Measurements from ENCODE around the gene TBC1D5.

Gene TBC1D5

DNA sequence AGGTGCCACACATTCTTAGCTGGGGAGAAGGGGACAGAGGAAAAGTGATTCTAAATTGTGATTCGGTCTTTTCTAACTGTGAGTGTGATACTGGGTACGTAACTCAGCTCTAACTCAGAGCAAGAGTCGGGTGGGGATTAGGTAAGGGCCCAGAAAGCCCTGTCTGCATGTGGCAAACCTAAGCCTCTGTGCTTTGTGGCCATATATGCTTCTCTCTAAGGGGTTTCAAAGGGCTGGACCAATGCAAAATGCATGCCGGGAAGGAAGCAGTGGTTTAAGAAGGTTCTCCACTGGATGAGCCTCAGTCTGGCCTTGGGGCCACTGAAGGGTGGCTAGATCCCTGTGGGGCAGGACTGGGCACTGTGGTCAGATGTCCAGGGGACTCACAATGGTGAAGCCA is 581.8 kb downstream of the TBC1D5 start:
- Histone ChIP-seq H3K27me3 (ENCODE audit: insufficient read depth, low read length, poor library complexity, severe bottlenecking) (no peaks in the 10 kb centered on the region), H3K4me2 (ENCODE audit: low read depth, low read length, poor library complexity, severe bottlenecking) (no peak overlapping the region), H3K9me2 (replicated peaks; ENCODE audit: low read depth, low read length) (no peaks in the 10 kb centered on the region), H3K4me1 (ENCODE audit: insufficient read depth, low read length, poor library complexity, severe bottlenecking) (no peaks in the 10 kb centered on the region), H3K4me3 (ENCODE audit: low read length, poor library complexity, severe bottlenecking) (no peak overlapping the region), H3K36me3 (ENCODE audit: insufficient read depth, low read length) (peaks cover 64% of the 10 kb centered on the region; the same call in 1 of the 2 replicates), H4K20me1 (ENCODE audit: insufficient read depth, low read length, poor library complexity, severe bottlenecking) (no peaks in the 10 kb centered on the region), H3K79me2 (ENCODE audit: insufficient read depth, low read length) (no peaks in the 10 kb centered on the region), H3F3A (ENCODE audit: low read depth) (no peaks in the 10 kb centered on the region), H3K9me3 (ENCODE audit: insufficient read depth, low read depth, low read length) (no peaks in the 10 kb centered on the region), H2AFZ (ENCODE audit: low read length) (no peak overlapping the region), H3K9ac (ENCODE audit: low read depth, low read length, poor library complexity, severe bottlenecking) (no peak overlapping the region)
- no peak for TF ChIP-seq CTCF (conservative IDR thresholded peaks at IDR 0.05; ENCODE audit: low read length)
- TF ChIP-seq EZH2phosphoT487 (IDR thresholded peaks at IDR 0.05; ENCODE audit: borderline replicate concordance): no peak

- Histone ChIP-seq H3K27me3 (ENCODE audit: insufficient read depth, low read length, poor library complexity, severe bottlenecking) (no peaks in the 10 kb centered on the region), H3K36me3 (ENCODE audit: insufficient read depth, low read length) (peaks cover 62% of the 10 kb centered on the region; the same call in 1 of the 2 replicates), H3F3A (ENCODE audit: low read depth) (no peaks in the 10 kb centered on the region), H3K4me1 (ENCODE audit: insufficient read depth, low read length, poor library complexity, severe bottlenecking) (no peaks in the 10 kb centered on the region), H3K4me3 (ENCODE audit: low read length, poor library complexity, severe bottlenecking) (no peak overlapping the region), H3K79me2 (ENCODE audit: insufficient read depth, low read length) (no peaks in the 10 kb centered on the region), H3K9me3 (ENCODE audit: insufficient read depth, low read depth, low read length) (no peaks in the 10 kb centered on the region), H3K9me2 (replicated peaks; ENCODE audit: low read depth, low read length) (no peaks in the 10 kb centered on the region), H3K9ac (ENCODE audit: low read depth, low read length, poor library complexity, severe bottlenecking) (no peak overlapping the region), H4K20me1 (ENCODE audit: insufficient read depth, low read length, poor library complexity, severe bottlenecking) (no peaks in the 10 kb centered on the region), H2AFZ (ENCODE audit: low read length) (no peak overlapping the region), H3K4me2 (ENCODE audit: low read depth, low read length, poor library complexity, severe bottlenecking) (no peak overlapping the region)
- TF ChIP-seq CTCF (conservative IDR thresholded peaks at IDR 0.05; ENCODE audit: low read length) (no peak), EZH2phosphoT487 (IDR thresholded peaks at IDR 0.05; ENCODE audit: borderline replicate concordance) (no peak)
These were observed 583.3 kb downstream of the TBC1D5 start for GRCh38 chr3:17158941-17159682.

- Histone ChIP-seq H3K79me2 (ENCODE audit: insufficient read depth, low read length) (no peaks in the 10 kb centered on the region), H3K36me3 (ENCODE audit: insufficient read depth, low read length) (peaks cover 57% of the 10 kb centered on the region; the same call in 1 of the 2 replicates), H3K4me3 (ENCODE audit: low read length, poor library complexity, severe bottlenecking) (no peak overlapping the region), H3K9ac (ENCODE audit: low read depth, low read length, poor library complexity, severe bottlenecking) (no peak overlapping the region), H3K4me1 (ENCODE audit: insufficient read depth, low read length, poor library complexity, severe bottlenecking) (peaks cover 1% of the 10 kb centered on the region), H3F3A (ENCODE audit: low read depth) (no peaks in the 10 kb centered on the region), H3K27me3 (ENCODE audit: insufficient read depth, low read length, poor library complexity, severe bottlenecking) (no peaks in the 10 kb centered on the region), H4K20me1 (ENCODE audit: insufficient read depth, low read length, poor library complexity, severe bottlenecking) (no peaks in the 10 kb centered on the region), H3K4me2 (ENCODE audit: low read depth, low read length, poor library complexity, severe bottlenecking) (no peak overlapping the region), H2AFZ (ENCODE audit: low read length) (no peak overlapping the region), H3K9me2 (replicated peaks; ENCODE audit: low read depth, low read length) (no peaks in the 10 kb centered on the region), H3K9me3 (ENCODE audit: insufficient read depth, low read depth, low read length) (no peaks in the 10 kb centered on the region)
- TF ChIP-seq CTCF (conservative IDR thresholded peaks at IDR 0.05; ENCODE audit: low read length): no peak
- TF ChIP-seq EZH2phosphoT487 (IDR thresholded peaks at IDR 0.05; ENCODE audit: borderline replicate concordance): no peak
These were observed 584.7 kb downstream of the TBC1D5 start for GRCh38 chr3:17157713-17158112.

Measured in Loucy (cell line).